GM12801 (cell line): Measurements from ENCODE around the gene PARP1.

Experiments used
- TF ChIP-seq, protein P1 (sequence below): IDR thresholded peaks from one replicate; pipeline ENCODE4 v1.5.1; 2011; ENCODE audit warnings: control low read depth; ENCODE audit not compliant: insufficient read length; ENCODE audit errors: extremely low read depth

PARP1 gene

DNA sequence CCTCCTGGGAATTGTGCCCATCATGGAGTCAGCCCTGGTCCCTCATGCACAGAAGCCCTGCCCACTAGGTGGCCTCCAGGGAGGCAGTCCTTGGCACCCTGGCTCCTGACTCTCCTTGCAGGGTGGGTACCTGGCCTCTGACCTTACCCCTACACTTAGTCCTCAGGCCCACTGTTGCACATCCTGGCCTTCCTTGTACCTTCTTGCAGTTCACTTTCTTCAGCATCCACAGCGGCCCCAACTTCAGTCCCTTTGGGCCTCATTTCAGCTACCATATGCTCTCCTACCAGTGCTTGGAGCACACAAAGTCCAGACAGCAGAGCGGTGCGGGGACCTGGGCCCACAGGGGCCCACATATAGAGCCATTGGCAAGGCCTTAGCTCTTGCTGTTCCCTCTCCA is 19.2 kb upstream of the PARP1 start:
- TF ChIP-seq, protein P1, sequence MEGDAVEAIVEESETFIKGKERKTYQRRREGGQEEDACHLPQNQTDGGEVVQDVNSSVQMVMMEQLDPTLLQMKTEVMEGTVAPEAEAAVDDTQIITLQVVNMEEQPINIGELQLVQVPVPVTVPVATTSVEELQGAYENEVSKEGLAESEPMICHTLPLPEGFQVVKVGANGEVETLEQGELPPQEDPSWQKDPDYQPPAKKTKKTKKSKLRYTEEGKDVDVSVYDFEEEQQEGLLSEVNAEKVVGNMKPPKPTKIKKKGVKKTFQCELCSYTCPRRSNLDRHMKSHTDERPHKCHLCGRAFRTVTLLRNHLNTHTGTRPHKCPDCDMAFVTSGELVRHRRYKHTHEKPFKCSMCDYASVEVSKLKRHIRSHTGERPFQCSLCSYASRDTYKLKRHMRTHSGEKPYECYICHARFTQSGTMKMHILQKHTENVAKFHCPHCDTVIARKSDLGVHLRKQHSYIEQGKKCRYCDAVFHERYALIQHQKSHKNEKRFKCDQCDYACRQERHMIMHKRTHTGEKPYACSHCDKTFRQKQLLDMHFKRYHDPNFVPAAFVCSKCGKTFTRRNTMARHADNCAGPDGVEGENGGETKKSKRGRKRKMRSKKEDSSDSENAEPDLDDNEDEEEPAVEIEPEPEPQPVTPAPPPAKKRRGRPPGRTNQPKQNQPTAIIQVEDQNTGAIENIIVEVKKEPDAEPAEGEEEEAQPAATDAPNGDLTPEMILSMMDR = no peak

DNA sequence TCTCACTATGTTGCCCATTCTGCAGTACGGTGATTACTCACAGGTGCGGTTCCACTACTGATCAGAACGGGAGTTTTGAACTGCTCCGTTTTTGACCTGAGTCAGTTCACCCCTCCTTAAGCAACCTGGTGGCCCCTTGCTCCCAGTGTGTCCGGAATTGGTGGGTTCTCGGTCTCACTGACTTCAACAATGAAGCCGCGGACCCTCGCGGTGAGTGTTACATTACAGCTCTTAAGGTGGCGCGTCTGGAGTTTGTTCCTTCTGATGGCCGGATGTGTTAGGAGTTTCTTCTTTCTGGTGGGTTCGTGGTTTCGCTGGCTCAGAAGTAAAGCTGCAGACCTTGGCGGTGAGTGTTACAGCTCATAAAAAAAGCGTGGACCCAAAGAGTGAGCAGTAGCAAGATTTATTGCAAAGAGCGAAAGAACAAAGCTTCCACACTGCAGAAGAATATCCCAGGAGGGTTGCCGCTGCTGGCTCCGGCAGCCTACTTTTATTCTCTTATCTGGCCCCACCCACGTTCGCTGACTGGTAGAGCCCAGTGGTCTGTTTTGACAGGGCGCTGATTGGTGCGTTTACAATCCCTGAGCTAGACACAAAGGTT is 17.6 kb upstream of the PARP1 start:
- TF ChIP-seq, protein P1 = no peak

DNA sequence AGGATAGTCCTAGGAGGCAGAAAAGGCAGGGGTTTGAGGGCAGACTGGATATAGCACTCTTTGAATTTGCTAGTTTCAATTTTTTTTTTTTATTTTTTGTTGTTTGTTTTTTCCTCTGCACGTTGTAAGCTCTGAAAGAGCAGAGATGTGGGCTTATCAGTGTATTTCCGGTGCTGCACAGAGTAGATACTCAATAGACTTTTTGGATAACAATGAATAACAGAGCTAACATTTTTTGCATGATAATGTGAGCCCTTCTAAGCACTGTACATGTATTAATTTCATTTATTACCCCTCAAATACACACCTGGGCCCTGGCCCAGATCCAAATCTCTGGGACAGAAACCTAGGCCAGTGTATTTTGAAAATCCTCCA is 17.1 kb upstream of the PARP1 start:
- TF ChIP-seq, protein P1 = no peak

DNA sequence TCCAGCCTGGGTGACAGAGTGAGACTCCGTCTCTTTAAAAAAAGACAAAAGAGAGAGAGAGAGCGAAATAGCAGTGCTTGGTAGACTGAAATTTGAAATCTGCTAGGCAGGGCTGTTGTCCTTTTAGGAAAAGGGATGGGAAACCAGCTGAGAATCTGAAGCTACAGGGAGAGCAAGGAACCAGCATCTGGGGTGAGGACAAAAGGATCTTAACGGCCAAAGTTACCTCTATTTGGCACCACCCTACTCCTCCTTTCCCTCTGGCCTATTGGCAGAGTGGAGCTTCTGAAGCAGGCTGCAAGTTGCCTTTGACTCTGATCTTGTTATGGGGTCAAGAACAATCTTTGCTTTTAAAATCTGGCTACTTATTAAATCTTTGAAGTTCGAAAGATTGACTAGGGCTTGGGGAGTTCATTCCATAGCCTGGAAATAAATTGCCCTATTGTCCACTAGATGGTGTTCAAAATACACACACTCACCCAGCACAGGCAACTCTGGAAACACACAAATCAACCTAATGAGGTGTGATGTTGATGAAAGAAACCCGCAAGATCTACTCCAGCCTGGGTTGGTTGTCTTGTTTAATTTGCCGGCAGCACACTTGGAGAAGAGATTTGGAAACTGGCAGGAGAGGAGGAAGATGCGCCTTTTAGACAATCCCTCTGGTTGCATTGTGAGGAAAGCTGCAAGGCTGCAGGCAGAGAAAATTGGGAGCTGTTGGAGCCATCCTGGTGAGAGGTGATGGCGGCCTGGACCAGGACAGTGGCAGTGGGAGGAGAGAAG is 16.5 kb upstream of the PARP1 start:
- TF ChIP-seq, protein P1 = no peak

DNA sequence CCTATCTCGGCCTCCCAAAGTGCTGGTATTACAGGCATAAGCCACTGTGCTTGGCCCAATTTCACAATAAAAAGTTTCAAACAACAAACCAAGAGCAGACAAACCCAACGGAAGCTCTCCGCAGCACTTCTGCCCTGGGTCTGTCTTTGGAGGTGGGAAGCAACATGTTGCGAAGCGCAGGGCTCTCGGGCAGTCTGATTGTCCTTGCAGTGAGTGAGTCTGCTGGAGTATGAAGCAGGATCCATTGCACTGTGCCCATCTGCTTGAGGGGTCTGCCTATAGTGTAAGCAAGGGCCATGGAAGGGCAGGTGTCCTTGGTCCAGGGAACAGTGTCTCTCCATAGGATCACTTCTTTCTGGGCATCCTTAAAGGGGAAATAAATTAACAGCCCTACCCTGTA is 14.6 kb upstream of the PARP1 start:
- TF ChIP-seq, protein P1 = no peak

DNA sequence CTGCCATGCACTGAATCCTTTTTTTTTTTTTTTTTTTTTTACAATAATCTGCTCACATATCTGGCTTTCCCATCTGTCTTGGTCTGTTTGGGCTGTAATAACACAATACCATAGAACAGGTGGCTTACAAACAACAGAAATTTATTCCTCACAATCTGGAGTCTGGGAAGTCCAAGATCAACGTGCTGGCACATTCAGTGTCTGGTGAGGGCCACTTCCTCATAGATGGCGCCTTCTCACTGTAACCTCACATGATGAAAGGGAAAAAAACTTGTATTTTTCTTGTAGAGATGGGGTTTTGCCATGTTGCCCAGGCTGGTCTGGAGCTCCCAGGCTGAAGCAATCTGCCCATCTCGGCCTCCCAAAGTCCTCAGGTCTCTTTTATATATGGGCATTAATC is 13.0 kb upstream of the PARP1 start:
- TF ChIP-seq, protein P1 = no peak

DNA sequence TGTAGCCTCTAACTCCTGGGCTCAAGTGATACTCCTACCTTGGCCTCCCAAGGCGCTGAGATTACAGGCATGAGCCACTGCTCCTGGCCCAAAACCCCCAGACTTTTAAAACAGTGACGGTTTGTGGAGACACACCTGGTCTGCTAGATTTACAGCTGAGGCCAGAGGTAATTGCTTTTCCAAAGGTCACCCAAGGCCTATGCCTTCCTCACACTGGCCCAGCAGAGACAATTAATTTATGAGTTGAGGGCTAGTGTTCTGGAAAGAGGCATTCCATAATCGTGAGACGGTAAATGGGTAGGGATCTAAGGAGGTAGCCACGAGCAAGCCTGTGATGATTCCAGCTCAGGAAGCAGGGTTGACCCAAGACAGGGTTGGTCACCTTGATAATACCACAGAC is 12.4 kb upstream of the PARP1 start:
- TF ChIP-seq, protein P1 = no peak
